HEK293 (cell line): ENCODE data around the gene PC.

Experiments
- CTCF ChIA-PET: fragments of 350-600 bp; formaldehyde crosslinking; extraction: SDS; loops from one replicate; lab custom pipeline; 2021; ENCODE audit warnings: antibody characterized with exemption; lab: Yijun Ruan, JAX
- POLR2A ChIA-PET: fragments of 300-600 bp; formaldehyde crosslinking; extraction: SDS; loops from one replicate; lab custom pipeline; 2020; ENCODE audit warnings: antibody characterized with exemption, inconsistent platforms; lab: Yijun Ruan, JAX
- H3K27ac ChIP-seq: fragments of 200-500 bp; sonication (Bioruptor generic); 2 replicates; pipeline ENCODE4 v1.5.1; 2014; ENCODE audit warnings: low read depth, low read length, control low read depth, inconsistent platforms; ENCODE audit errors: extremely low read depth
- H3K36me3 ChIP-seq, 2 experiments: fragments of 200-500 bp in 1 of 2; sonication (Bioruptor generic) in 1 of 2; 1 replicate in 1 of 2; 2 replicates in 1 of 2; pipeline ENCODE4 v1.5.1; 2014 to 2017; ENCODE audit warnings: inconsistent platforms in 2 of 2, low read length in 2 of 2; ENCODE audit not compliant: control insufficient read depth in 2 of 2, insufficient read depth in 1 of 2
- H3K4me1 ChIP-seq: fragments of 200-500 bp; sonication (Bioruptor generic); 2 replicates; pipeline ENCODE4 v1.5.1; 2014; ENCODE audit warnings: mild to moderate bottlenecking, low read length, inconsistent platforms; ENCODE audit not compliant: control insufficient read depth, insufficient read depth
- H3K4me3 ChIP-seq: 2 replicates; pipeline ENCODE4 v1.5.1; 2011; ENCODE audit warnings: low read depth, mild to moderate bottlenecking, control low read depth, low read length, moderate library complexity
- H3K9me3 ChIP-seq: fragments of 200-500 bp; sonication (Bioruptor generic); 2 replicates; pipeline ENCODE4 v1.5.1; 2014; ENCODE audit warnings: low read depth, low read length, inconsistent platforms; ENCODE audit not compliant: control insufficient read depth, insufficient read depth
- GLIS1 ChIP-seq: fragments of 450-650 bp; formaldehyde crosslinking; IDR thresholded peaks from 2 replicates; pipeline ENCODE4 v1.5.1; 2016; ENCODE audit warnings: missing biosample characterization, missing genetic modification characterization
- HOXA7 ChIP-seq: sonication (generic); formaldehyde crosslinking; IDR thresholded peaks from 2 replicates; pipeline ENCODE4 v1.8.1; 2022; ENCODE audit warnings: missing genetic modification reagents, borderline replicate concordance
- MYNN ChIP-seq: fragments of 450-650 bp; formaldehyde crosslinking; IDR thresholded peaks from 2 replicates; pipeline ENCODE4 v1.5.1; 2016; ENCODE audit warnings: missing biosample characterization, missing genetic modification characterization, borderline replicate concordance
- OSR2 ChIP-seq: fragments of 450-650 bp; formaldehyde crosslinking; IDR thresholded peaks from 2 replicates; pipeline ENCODE4 v1.5.1; 2016; ENCODE audit warnings: missing biosample characterization, missing genetic modification characterization
- PRDM1 ChIP-seq: fragments of 450-650 bp; formaldehyde crosslinking; IDR thresholded peaks from 2 replicates; pipeline ENCODE4; 2016; ENCODE audit warnings: missing biosample characterization, missing genetic modification characterization
- SCRT1 ChIP-seq: fragments of 450-650 bp; formaldehyde crosslinking; IDR thresholded peaks from 2 replicates; pipeline ENCODE4 v1.5.1; 2016; ENCODE audit warnings: missing biosample characterization, missing genetic modification characterization, borderline replicate concordance
- SCRT2 ChIP-seq: fragments of 450-650 bp; formaldehyde crosslinking; IDR thresholded peaks from 2 replicates; pipeline ENCODE4 v1.5.1; 2016; ENCODE audit warnings: missing biosample characterization, missing genetic modification characterization
- ZBTB17 ChIP-seq: fragments of 450-650 bp; formaldehyde crosslinking; IDR thresholded peaks from 2 replicates; pipeline ENCODE4 v1.5.1; 2016; ENCODE audit warnings: missing biosample characterization, missing genetic modification characterization
- ZBTB20 ChIP-seq: fragments of 450-650 bp; formaldehyde crosslinking; IDR thresholded peaks from 2 replicates; pipeline ENCODE4 v1.5.1; 2016; ENCODE audit warnings: missing biosample characterization, missing genetic modification characterization
- ZBTB26 ChIP-seq: fragments of 450-650 bp; formaldehyde crosslinking; optimal IDR thresholded peaks from 2 replicates; pipeline ENCODE3; 2016; ENCODE audit warnings: missing biosample characterization, mild to moderate bottlenecking, missing genetic modification characterization
- ZBTB48 ChIP-seq: fragments of 450-650 bp; formaldehyde crosslinking; IDR thresholded peaks from 2 replicates; pipeline ENCODE4 v1.5.1; 2016; ENCODE audit warnings: missing biosample characterization, missing genetic modification characterization
- ZFHX2 ChIP-seq: fragments of 450-650 bp; formaldehyde crosslinking; conservative IDR thresholded peaks from 2 replicates; pipeline ENCODE4 v1.5.1; 2016; ENCODE audit warnings: missing biosample characterization, missing genetic modification characterization
- ZFP69B ChIP-seq: fragments of 450-650 bp; formaldehyde crosslinking; IDR thresholded peaks from 2 replicates; pipeline ENCODE4 v1.5.1; 2016; ENCODE audit warnings: missing biosample characterization, missing genetic modification characterization
- ZIC2 ChIP-seq: fragments of 450-650 bp; formaldehyde crosslinking; IDR thresholded peaks from 2 replicates; pipeline ENCODE4 v1.5.1; 2016; ENCODE audit warnings: missing biosample characterization, missing genetic modification characterization
- ZNF114 ChIP-seq: fragments of 450-650 bp; formaldehyde crosslinking; IDR thresholded peaks from 2 replicates; pipeline ENCODE4 v1.5.0; 2017; ENCODE audit warnings: missing biosample characterization, missing genetic modification characterization
- ZNF16 ChIP-seq: fragments of 450-650 bp; formaldehyde crosslinking; IDR thresholded peaks from 2 replicates; pipeline ENCODE4 v1.5.1; 2016; ENCODE audit warnings: low read depth, missing biosample characterization, missing genetic modification characterization
- ZNF223 ChIP-seq: fragments of 450-650 bp; formaldehyde crosslinking; IDR thresholded peaks from 2 replicates; pipeline ENCODE4 v1.5.1; 2016; ENCODE audit warnings: missing biosample characterization, missing genetic modification characterization
- ZNF335 ChIP-seq: fragments of 450-650 bp; formaldehyde crosslinking; conservative IDR thresholded peaks from 2 replicates; pipeline ENCODE4 v1.5.1; 2016; ENCODE audit warnings: missing biosample characterization, missing genetic modification characterization
- ZNF366 ChIP-seq: fragments of 450-650 bp; formaldehyde crosslinking; conservative IDR thresholded peaks from 2 replicates; pipeline ENCODE4 v1.5.1; 2016; ENCODE audit warnings: missing biosample characterization, missing genetic modification characterization
- ZNF76 ChIP-seq: fragments of 450-650 bp; formaldehyde crosslinking; IDR thresholded peaks from 2 replicates; pipeline ENCODE4; 2016; ENCODE audit warnings: low read depth, missing biosample characterization, missing genetic modification characterization, borderline replicate concordance
- ZSCAN18 ChIP-seq: fragments of 450-650 bp; formaldehyde crosslinking; IDR thresholded peaks from 2 replicates; pipeline ENCODE4 v1.5.1; 2016; ENCODE audit warnings: missing biosample characterization, missing genetic modification characterization
- TF ChIP-seq, protein P1 (sequence below): fragments of 450-650 bp; formaldehyde crosslinking; IDR thresholded peaks from 2 replicates; pipeline ENCODE4 v1.5.1; 2016; ENCODE audit warnings: missing biosample characterization, missing genetic modification characterization
- TF ChIP-seq, protein P2 (sequence below): fragments of 450-650 bp; formaldehyde crosslinking; IDR thresholded peaks from 2 replicates; pipeline ENCODE4 v1.5.1; 2016; ENCODE audit warnings: missing biosample characterization, missing genetic modification characterization, low read depth

The PC gene

GRCh38 chr11:66881927-66882452 is 76.2 kb downstream of the PC start:
- H3K9me3 ChIP-seq, result no peaks in the 10 kb centered on the region
- no peak overlapping the region for H3K4me3 ChIP-seq
- no peak overlapping the region for H3K27ac ChIP-seq
- H3K36me3 ChIP-seq, result no peaks in the 10 kb centered on the region
- H3K4me1 ChIP-seq, result no peaks in the 10 kb centered on the region
- TF ChIP-seq ZBTB17, result peak; percentile 85
- peak; percentile 19; the same call in 1 of the 2 replicates for TF ChIP-seq ZNF335 (tag by site-specific recombination)
- TF ChIP-seq ZNF76 (tag by site-specific recombination), result peak; percentile 42; the same call in 1 of the 2 replicates
- no peak for TF ChIP-seq ZNF366
- no peak for TF ChIP-seq ZBTB26 (tag by site-specific recombination)
- 0 out of 2 replicates have a peak, but pooled peaks have one; percentile 19 for TF ChIP-seq ZBTB20 (tag by site-specific recombination)
- no peak for TF ChIP-seq ZFHX2 (tag by site-specific recombination)
- peak; percentile 63 for TF ChIP-seq GLIS1 (tag by site-specific recombination)
- ChIA-PET POLR2A (interaction anchor here (1.0 to 2.1 kb wide), 4 partner anchors 26 to 204 kb away, joined by 3 to 6 read pairs (median 4); partner anchors contain the start of genes RBM4B and RCE1), CTCF (interaction anchor here (0.6 to 4.1 kb wide), 10 partner anchors 8 to 189 kb away, joined by 3 to 21 read pairs (median 4); partner anchors contain the start of gene C11orf86)

- CTCF ChIA-PET, result interaction anchor here (0.7 to 4.1 kb wide), 10 partner anchors 11 to 189 kb away, joined by 3 to 21 read pairs (median 4); partner anchors contain the start of gene C11orf86
- POLR2A ChIA-PET, result interaction anchor here (1.2 to 2.1 kb wide), 3 partner anchors 25 to 203 kb away, joined by 3 to 6 read pairs (median 5); partner anchors contain the start of genes RBM4B and RCE1
- no peaks in the 10 kb centered on the region for H3K9me3 ChIP-seq
- no peak overlapping the region for H3K27ac ChIP-seq
- H3K4me1 ChIP-seq, result no peaks in the 10 kb centered on the region
- no peaks in the 10 kb centered on the region for H3K36me3 ChIP-seq
- TF ChIP-seq, protein P1, sequence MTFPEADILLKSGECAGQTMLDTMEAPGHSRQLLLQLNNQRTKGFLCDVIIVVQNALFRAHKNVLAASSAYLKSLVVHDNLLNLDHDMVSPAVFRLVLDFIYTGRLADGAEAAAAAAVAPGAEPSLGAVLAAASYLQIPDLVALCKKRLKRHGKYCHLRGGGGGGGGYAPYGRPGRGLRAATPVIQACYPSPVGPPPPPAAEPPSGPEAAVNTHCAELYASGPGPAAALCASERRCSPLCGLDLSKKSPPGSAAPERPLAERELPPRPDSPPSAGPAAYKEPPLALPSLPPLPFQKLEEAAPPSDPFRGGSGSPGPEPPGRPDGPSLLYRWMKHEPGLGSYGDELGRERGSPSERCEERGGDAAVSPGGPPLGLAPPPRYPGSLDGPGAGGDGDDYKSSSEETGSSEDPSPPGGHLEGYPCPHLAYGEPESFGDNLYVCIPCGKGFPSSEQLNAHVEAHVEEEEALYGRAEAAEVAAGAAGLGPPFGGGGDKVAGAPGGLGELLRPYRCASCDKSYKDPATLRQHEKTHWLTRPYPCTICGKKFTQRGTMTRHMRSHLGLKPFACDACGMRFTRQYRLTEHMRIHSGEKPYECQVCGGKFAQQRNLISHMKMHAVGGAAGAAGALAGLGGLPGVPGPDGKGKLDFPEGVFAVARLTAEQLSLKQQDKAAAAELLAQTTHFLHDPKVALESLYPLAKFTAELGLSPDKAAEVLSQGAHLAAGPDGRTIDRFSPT (tag by site-specific recombination), result peak; percentile 64
- no peak for TF ChIP-seq SCRT2
- TF ChIP-seq, all 188 proteins: peak for 1
- no peak overlapping the region for H3K4me3 ChIP-seq
These were observed 76.7 kb downstream of the PC start for GRCh38 chr11:66881451-66881835.

DNA sequence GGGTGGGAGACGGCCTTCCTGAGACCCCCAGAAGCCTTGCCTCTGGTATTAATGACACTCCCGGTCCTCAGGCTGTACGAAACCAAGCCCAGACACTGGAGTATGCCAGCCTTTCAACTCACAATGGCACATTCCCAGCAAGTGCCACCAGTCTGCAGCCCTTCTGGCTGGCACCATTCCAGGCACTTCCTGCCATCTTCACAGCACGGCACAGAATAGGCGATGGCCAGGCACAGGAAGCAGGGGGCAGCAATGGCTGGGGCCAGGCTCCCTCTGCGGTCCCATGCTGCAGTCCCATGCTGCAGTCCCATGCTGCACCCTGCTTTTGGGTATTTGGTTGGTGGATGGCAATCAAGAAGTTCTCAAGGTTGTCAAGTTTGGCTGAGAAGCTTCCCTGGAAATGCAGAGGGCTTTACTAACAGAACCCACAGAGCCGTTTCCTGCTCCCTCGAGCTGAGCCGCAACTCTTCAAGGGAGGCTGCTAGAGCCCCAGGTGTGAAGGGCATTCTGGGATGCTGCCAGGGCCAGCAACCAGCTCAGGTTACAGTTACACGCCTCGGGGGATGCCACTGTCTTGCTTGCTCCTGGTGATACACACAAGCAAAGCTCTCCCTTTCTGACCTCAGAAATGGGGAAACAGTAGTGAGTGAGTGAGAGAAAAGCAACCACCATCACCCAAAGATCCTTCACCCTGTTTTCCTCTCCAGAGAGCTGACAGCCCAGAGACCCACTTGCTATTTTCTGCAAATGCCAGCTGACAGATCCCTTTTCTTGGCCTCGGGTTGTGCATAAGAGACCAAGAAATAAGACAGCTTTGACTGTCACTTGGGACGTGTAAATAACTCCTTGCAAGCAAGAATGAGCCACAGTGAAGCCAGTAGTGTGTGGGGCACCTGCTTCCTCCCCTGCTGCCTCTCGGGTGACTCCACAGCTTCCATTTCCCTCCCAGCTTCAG is 77.4 kb downstream of the PC start:
- H3K4me3 ChIP-seq, result no peak overlapping the region
- no peak overlapping the region for H3K27ac ChIP-seq
- H3K9me3 ChIP-seq, result no peaks in the 10 kb centered on the region
- ChIA-PET POLR2A (interaction anchor here (1.2 kb wide), 1 partner anchor 37 kb away, joined by 6 read pairs; the partner anchor contains the start of gene RCE1), CTCF (interaction anchor here (0.7 to 4.1 kb wide), 11 partner anchors 11 to 351 kb away, joined by 3 to 21 read pairs (median 4); partner anchors contain the start of gene C11orf86)
- H3K36me3 ChIP-seq, result no peaks in the 10 kb centered on the region
- no peaks in the 10 kb centered on the region for H3K4me1 ChIP-seq
- TF ChIP-seq MYNN (tag by site-specific recombination) (no peak), ZNF16 (no peak), ZIC2 (tag by site-specific recombination) (peak; percentile 21; the same call in 1 of the 2 replicates), SCRT1 (tag by site-specific recombination) (no peak), ZBTB48 (0 out of 2 replicates have a peak, but pooled peaks have one; percentile 46), OSR2 (tag by site-specific recombination) (peak; percentile 64), PRDM1 (tag by site-specific recombination) (0 out of 2 replicates have a peak, but pooled peaks have one; percentile 33), HOXA7 (no peak), ZFP69B (tag by site-specific recombination) (no peak), ZNF223 (tag by site-specific recombination) (no peak), ZNF114 (tag by site-specific recombination) (no peak), ZSCAN18 (no peak)
- TF ChIP-seq, protein P2, sequence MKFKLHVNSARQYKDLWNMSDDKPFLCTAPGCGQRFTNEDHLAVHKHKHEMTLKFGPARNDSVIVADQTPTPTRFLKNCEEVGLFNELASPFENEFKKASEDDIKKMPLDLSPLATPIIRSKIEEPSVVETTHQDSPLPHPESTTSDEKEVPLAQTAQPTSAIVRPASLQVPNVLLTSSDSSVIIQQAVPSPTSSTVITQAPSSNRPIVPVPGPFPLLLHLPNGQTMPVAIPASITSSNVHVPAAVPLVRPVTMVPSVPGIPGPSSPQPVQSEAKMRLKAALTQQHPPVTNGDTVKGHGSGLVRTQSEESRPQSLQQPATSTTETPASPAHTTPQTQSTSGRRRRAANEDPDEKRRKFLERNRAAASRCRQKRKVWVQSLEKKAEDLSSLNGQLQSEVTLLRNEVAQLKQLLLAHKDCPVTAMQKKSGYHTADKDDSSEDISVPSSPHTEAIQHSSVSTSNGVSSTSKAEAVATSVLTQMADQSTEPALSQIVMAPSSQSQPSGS, result no peak
